GM10248 (cell line): Measurements from ENCODE around the gene NDST1.

Source experiments
- CTCF ChIA-PET: fragments of 300-600 bp; sonication (Branson Sonifier 250); formaldehyde crosslinking; extraction: SDS; loops from one replicate; lab custom pipeline; 2021; ENCODE audit warnings: antibody characterized with exemption; lab: Yijun Ruan, JAX
- POLR2A ChIA-PET: fragments of 350-650 bp; sonication (Branson Sonifier 250); formaldehyde crosslinking; extraction: SDS; loops from one replicate; lab custom pipeline; 2020; ENCODE audit warnings: antibody characterized with exemption; lab: Yijun Ruan, JAX
- DNase-seq: peaks from one replicate; pipeline ENCODE4 v3.0.0; 2012; ENCODE audit errors: extremely low spot score
- TF ChIP-seq, protein P1 (sequence below): IDR thresholded peaks from 2 replicates; pipeline ENCODE4 v1.5.1; 2012; ENCODE audit warnings: mild to moderate bottlenecking, low read depth; ENCODE audit errors: extremely low read depth, missing control alignments, control extremely low read depth

The NDST1 gene

DNA sequence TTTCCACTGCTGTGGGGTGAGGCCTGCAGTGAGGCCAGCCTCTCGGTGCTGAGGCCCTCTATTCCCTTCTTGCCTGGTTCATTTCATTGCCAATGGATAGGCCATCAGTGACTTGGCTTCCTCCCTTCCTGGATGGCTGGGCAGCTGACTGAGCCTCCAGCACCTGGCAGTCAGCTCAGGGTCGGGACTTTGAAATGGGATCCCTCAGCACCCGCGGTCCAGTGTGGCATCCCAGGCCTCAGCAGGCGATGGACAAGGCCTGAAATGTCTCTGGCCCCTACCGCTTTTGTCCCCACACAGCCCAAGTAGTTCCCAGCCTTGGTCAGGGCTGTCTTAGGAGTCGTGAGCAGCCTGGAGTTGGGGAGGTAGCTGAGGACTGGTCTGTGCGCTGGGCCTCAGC, 17.2 kb downstream of the NDST1 start:
- no peak for DNase-seq
- CTCF ChIA-PET: interaction anchor here (1.4 to 5.7 kb wide), 10 partner anchors 10 to 75 kb away, joined by 3 to 43 read pairs (median 6); partner anchors contain the start of gene RPS14
- POLR2A ChIA-PET: no interaction called here
- TF ChIP-seq, protein P1, sequence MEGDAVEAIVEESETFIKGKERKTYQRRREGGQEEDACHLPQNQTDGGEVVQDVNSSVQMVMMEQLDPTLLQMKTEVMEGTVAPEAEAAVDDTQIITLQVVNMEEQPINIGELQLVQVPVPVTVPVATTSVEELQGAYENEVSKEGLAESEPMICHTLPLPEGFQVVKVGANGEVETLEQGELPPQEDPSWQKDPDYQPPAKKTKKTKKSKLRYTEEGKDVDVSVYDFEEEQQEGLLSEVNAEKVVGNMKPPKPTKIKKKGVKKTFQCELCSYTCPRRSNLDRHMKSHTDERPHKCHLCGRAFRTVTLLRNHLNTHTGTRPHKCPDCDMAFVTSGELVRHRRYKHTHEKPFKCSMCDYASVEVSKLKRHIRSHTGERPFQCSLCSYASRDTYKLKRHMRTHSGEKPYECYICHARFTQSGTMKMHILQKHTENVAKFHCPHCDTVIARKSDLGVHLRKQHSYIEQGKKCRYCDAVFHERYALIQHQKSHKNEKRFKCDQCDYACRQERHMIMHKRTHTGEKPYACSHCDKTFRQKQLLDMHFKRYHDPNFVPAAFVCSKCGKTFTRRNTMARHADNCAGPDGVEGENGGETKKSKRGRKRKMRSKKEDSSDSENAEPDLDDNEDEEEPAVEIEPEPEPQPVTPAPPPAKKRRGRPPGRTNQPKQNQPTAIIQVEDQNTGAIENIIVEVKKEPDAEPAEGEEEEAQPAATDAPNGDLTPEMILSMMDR: no peak

- TF ChIP-seq, protein P1: no peak
- POLR2A ChIA-PET: no interaction called here
- no peak for DNase-seq
- CTCF ChIA-PET: interaction anchor here (1.0 to 5.7 kb wide), 8 partner anchors 9 to 67 kb away, joined by 3 to 43 read pairs (median 4); no protein-coding TSS in a partner anchor
These were observed 17.9 kb downstream of the NDST1 start for GRCh38 chr5:150525781-150526180.

DNA sequence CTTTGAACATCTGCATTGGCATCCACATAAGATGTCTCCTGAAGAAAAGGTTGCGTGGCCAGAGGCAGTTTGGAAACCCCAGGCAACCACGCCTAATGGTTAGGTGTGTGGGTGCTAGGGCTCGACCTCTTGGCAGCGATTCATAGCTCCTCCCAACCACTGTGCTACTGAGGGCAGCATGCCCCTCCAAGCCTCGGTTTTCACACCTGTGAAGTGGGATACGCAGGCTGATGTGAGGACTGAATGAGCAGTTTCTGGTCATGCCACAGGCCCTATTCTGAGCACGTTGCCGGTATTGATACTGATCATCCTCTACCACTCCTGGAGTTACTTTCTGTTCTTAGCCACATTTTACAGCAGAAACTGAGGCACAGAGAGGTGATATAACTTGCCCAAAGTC, 19.1 kb downstream of the NDST1 start:
- POLR2A ChIA-PET: no interaction called here
- TF ChIP-seq, protein P1: no peak
- CTCF ChIA-PET: interaction anchor here (1.4 to 4.7 kb wide), 2 partner anchors 17 to 35 kb away, joined by 3 to 21 read pairs; no protein-coding TSS in a partner anchor
- DNase-seq: no peak

- POLR2A ChIA-PET: no interaction called here
- TF ChIP-seq, protein P1: no peak
- DNase-seq: no peak
- CTCF ChIA-PET: interaction anchor here (1.4 to 4.7 kb wide), 2 partner anchors 17 to 34 kb away, joined by 3 to 21 read pairs; no protein-coding TSS in a partner anchor
These were observed 19.9 kb downstream of the NDST1 start for GRCh38 chr5:150527808-150528207.

DNA sequence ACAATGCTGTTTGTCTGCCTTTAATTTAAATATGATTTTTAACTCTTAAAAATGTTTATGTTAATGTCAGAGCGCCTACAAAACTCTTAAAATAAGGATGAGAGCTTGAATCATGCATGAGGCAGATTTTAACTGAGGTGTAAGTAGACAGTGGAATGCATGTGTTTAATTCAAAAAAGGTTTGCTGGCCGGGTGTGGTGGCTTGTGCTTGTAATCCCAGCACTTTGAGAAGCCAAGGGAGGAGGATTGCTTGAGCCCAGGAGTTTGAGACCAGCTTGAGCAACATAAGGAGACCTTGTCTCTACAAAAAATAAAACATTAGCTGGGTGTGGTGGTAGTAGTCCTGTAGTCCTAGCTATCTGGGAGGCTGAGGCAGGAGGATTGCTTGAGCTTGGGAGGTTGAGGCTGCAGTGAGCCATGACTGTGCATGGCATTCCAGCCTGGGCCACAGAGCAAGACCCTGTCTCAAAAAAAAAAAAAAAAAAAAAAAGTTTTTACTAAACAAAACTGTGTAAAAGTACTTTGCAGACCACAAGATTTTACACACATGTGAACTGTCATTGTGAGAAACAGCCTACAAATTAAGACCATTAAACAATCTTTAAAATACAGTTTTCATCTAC, 21.1 kb downstream of the NDST1 start:
- TF ChIP-seq, protein P1: no peak

DNA sequence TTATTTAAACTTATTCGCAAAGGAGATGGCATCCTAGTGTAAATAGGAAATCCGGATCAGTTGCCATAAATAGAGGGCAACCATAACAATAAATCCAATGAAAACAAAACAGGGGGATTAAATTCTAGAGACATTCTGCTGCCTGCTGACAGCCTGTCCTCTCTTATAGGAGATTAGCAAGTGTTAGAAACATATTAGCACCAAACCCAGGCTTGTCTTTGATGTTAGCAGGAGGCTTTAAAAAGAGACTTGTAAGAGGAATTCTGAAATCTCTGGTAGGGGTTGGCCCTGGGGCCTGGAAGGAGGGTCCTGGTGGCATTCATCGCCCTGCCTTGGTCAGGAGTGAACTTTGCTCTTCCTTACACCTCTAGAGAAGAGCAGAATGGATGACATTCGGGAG, 21.6 kb downstream of the NDST1 start:
- DNase-seq: no peak
- CTCF ChIA-PET: interaction anchor here (0.9 to 6.7 kb wide), 4 partner anchors 12 to 70 kb away, joined by 3 to 48 read pairs (median 5); no protein-coding TSS in a partner anchor
- TF ChIP-seq, protein P1: no peak
- POLR2A ChIA-PET: no interaction called here

More for the DNA sequence above, 21.1 kb downstream of the NDST1 start:
- no peak for DNase-seq
- ChIA-PET POLR2A (no interaction called here), CTCF (interaction anchor here (0.9 to 1.2 kb wide), 2 partner anchors 12 to 16 kb away, joined by 3 to 6 read pairs; no protein-coding TSS in a partner anchor)
